Suprapubic skin (tissue), 4 donors: ENCODE data around the gene CYCS. TPM values are rescaled to one million over a fixed set of nuclear protein-coding genes. Genes with fewer than 3 reads are reported as not detected.
"Not testable (repeated sequence)": the region's sequence is repeated elsewhere in the genome, so short reads cannot be mapped to it uniquely, and the experiment has no call there.

ENCODE experiments used
- DNase-seq, 2 donors: peaks; one replicate each; pipeline ENCODE4 v3.0.0-alpha.2; 2019; ENCODE audit warnings: low spot score in 2 of 2
- H3K27ac ChIP-seq: fragments of 200-600 bp; sonication (generic); one replicate; pipeline ENCODE4 v1.5.1; 2019
- H3K27me3 ChIP-seq: fragments of 200-600 bp; sonication (generic); one replicate; pipeline ENCODE4 v1.5.1; 2019
- H3K36me3 ChIP-seq: fragments of 200-600 bp; sonication (generic); one replicate; pipeline ENCODE4 v1.5.1; 2019
- H3K4me1 ChIP-seq: fragments of 200-600 bp; sonication (generic); one replicate; pipeline ENCODE4 v1.5.1; 2019
- H3K4me3 ChIP-seq: fragments of 200-600 bp; sonication (generic); one replicate; pipeline ENCODE4 v1.5.1; 2019; ENCODE audit warnings: mild to moderate bottlenecking
- H3K9me3 ChIP-seq: fragments of 200-600 bp; sonication (generic); one replicate; pipeline ENCODE4 v1.5.1; 2019
- CTCF ChIP-seq, 2 donors: fragments of 200-600 bp in 1 of 2; fragments of 450-650 bp in 1 of 2; sonication (generic) in 1 of 2; IDR thresholded peaks; one replicate each; pipeline ENCODE4 v1.5.1; 2016 to 2019; ENCODE audit warnings: antibody characterized with exemption in 2 of 2, mild to moderate bottlenecking in 1 of 2, moderate library complexity in 1 of 2
- EP300 ChIP-seq: sonication (generic); formaldehyde crosslinking; IDR thresholded peaks from one replicate; pipeline ENCODE4 v1.6.1; 2017; ENCODE audit warnings: antibody characterized with exemption
- POLR2A ChIP-seq, 2 donors: fragments of 450-650 bp; IDR thresholded peaks; one replicate each; pipeline ENCODE4 v1.6.1; 2017; ENCODE audit warnings: antibody characterized with exemption in 2 of 2, mild to moderate bottlenecking in 2 of 2, moderate library complexity in 2 of 2
- POLR2AphosphoS5 ChIP-seq, 3 donors: sonication (generic); formaldehyde crosslinking; IDR thresholded peaks; one replicate each; pipeline ENCODE4 v1.6.1; 2017; ENCODE audit warnings: antibody characterized with exemption in 3 of 3
- WGBS: methylation state at CpG from one replicate; pipeline ENCODE4 v1.1.5; 2018; 5-methylcytosine and 5-hydroxymethylcytosine counted together
- total RNA-seq, 4 donors: library from RNA; depleted of rRNA; stranded (reverse); fragments of >200 nt; gene quantifications; one replicate each; pipeline ENCODE4 v1.1.0, GENCODE V29; 2016

Gene CYCS
- total RNA-seq, 4 donors from 2014 or later: 23.3 to 59.1 (median 32.6) TPM

DNA sequence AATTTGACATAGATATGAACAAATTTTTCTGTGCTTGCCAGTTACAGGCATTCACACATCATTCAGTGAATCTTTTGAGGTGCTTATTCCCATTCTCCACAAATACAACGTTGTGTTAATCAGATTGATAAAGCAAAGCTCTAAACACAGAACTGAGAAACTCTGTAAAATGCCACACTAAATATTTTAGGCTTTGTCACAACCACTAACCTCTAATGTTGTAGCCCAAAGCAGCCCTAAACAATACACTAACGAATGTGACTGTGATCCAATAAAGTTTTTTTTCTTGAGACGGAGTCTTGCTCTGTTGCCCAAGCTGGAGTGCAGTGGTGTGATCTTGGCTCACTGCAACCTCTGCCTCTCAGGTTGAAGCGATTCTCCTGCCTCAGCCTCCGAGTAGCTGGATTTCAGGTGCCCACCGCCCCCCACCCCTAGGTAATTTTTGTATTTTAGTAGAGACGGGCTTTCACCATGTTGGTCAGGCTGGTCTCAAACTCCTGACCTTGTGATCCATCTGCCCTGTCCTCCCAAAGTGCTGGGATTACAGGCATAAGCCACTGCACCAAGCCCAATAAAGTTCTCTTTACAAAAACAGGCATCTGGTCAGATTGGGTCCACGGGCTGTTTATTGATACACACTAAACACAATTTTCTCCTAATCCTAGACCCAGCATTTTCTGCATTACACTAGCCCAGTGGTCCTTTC, 6.9 kb downstream of the CYCS start:
- H3K27me3 ChIP-seq: no peaks in the 10 kb centered on the region
- no peak overlapping the region for H3K4me3 ChIP-seq
- H3K36me3 ChIP-seq: peaks cover 38% of the 10 kb centered on the region
- no peaks in the 10 kb centered on the region for H3K9me3 ChIP-seq
- H3K27ac ChIP-seq: no peak overlapping the region
- no peak for DNase-seq
- 84% methylated on average over 8 of the region's 8 CpGs for WGBS
- TF ChIP-seq POLR2A (IDR thresholded peaks at IDR 0.05) (no peak), CTCF (IDR thresholded peaks at IDR 0.05) (no peak), POLR2AphosphoS5 (IDR thresholded peaks at IDR 0.05) (no peak), EP300 (no peak)
- H3K4me1 ChIP-seq: no peaks in the 10 kb centered on the region

GRCh38 chr7:25117226-25118047, 7.6 kb downstream of the CYCS start:
- no peak for DNase-seq
- Histone ChIP-seq H3K4me3 (no peak overlapping the region), H3K9me3 (no peaks in the 10 kb centered on the region), H3K27ac (no peak overlapping the region), H3K4me1 (no peaks in the 10 kb centered on the region), H3K27me3 (no peaks in the 10 kb centered on the region), H3K36me3 (peaks cover 36% of the 10 kb centered on the region)
- TF ChIP-seq POLR2AphosphoS5 (IDR thresholded peaks at IDR 0.05) (no peak), POLR2A (IDR thresholded peaks at IDR 0.05) (no peak), EP300 (no peak), CTCF (IDR thresholded peaks at IDR 0.05) (no peak)
- WGBS: 70% methylated on average over 7 of the region's 7 CpGs

GRCh38 chr7:25116621-25117020, 8.4 kb downstream of the CYCS start:
- Histone ChIP-seq H3K4me3 (no peak overlapping the region), H3K9me3 (no peaks in the 10 kb centered on the region), H3K27ac (no peak overlapping the region), H3K36me3 (peaks cover 28% of the 10 kb centered on the region), H3K4me1 (no peaks in the 10 kb centered on the region), H3K27me3 (no peaks in the 10 kb centered on the region)
- 90% methylated on average over 5 of the region's 5 CpGs for WGBS
- TF ChIP-seq POLR2AphosphoS5 (IDR thresholded peaks at IDR 0.05): no peak
- no peak for TF ChIP-seq CTCF (IDR thresholded peaks at IDR 0.05)
- TF ChIP-seq POLR2A (IDR thresholded peaks at IDR 0.05): no peak
- TF ChIP-seq EP300: no peak
- DNase-seq: no peak

GRCh38 chr7:25110514-25110913, 14.5 kb downstream of the CYCS start:
- not testable (repeated sequence) for H3K27me3 ChIP-seq, H3K27ac ChIP-seq, H3K4me1 ChIP-seq, H3K9me3 ChIP-seq, H3K36me3 ChIP-seq, DNase-seq, H3K4me3 ChIP-seq
- WGBS: 60% methylated on average over 2 of the region's 2 CpGs

DNA sequence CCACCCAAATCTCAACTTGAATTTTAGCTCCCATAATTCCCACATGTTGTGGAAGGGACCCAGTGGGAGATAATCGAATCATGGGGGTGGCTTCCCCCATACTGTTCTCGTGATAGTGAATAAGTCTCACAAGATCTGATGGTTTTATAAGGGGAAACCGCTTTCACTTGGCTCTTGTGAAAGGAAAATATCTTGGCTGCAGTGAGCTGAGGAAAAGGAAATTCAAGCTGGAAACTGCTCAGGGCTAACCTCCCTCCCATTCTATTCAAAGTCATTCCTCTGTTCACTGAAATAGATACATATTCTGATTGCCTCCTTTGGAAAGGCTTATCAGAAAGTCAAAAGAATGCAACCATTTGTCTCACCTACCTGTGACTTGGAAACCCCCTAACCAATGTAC, 15.8 kb downstream of the CYCS start:
- TF ChIP-seq CTCF (IDR thresholded peaks at IDR 0.05) (no peak), POLR2AphosphoS5 (IDR thresholded peaks at IDR 0.05) (no peak), POLR2A (IDR thresholded peaks at IDR 0.05) (no peak), EP300 (no peak)
- no peak for DNase-seq
- H3K36me3 ChIP-seq: no peaks in the 10 kb centered on the region

More for the DNA sequence above, 15.8 kb downstream of the CYCS start:
- 67% methylated on average over 3 of the region's 3 CpGs for WGBS
- Histone ChIP-seq H3K27me3 (no peaks in the 10 kb centered on the region), H3K9me3 (no peaks in the 10 kb centered on the region), H3K4me1 (no peaks in the 10 kb centered on the region), H3K4me3 (no peak overlapping the region), H3K27ac (no peak overlapping the region)
